IMR-90 (cell line): ENCODE results near the gene THBS4. TPM values are rescaled to one million over a fixed set of nuclear protein-coding genes. Genes with fewer than 3 reads are reported as not detected.

ENCODE experiments used
- ATAC-seq: fragments of 200-7000 bp; cut with Tn5 transposase; 2 replicates; pipeline ENCODE4 v1.9.1; 2020; ENCODE audit warnings: low read depth, mild to moderate bottlenecking, moderate library complexity
- BruUV-seq: library from RNA; stranded (reverse); fragments of 400-500 nt; replicated peaks from 2 replicates; lab custom pipeline; 2021; lab: Mats Ljungman, UMichigan
- CTCF ChIA-PET: fragments of 300-600 bp; formaldehyde crosslinking; extraction: SDS; loops from one replicate; lab custom pipeline; 2021; ENCODE audit warnings: antibody characterized with exemption; lab: Yijun Ruan, JAX
- POLR2A ChIA-PET: fragments of 300-600 bp; sonication (Branson Sonifier 250); formaldehyde crosslinking; loops from one replicate; lab custom pipeline; 2022; ENCODE audit warnings: antibody characterized with exemption; ENCODE audit not compliant: unreplicated experiment; lab: Charles Lee
- DNase-seq: peaks from one replicate; pipeline ENCODE4 v3.0.0; 2013
- H2AFZ ChIP-seq: replicated peaks from 2 replicates; pipeline ENCODE3; 2013; ENCODE audit warnings: low read length, mild to moderate bottlenecking; ENCODE audit not compliant: poor library complexity
- H2AK5ac ChIP-seq: 2 replicates; pipeline ENCODE4 v1.6.1; 2013; ENCODE audit warnings: low read depth, low read length, inconsistent platforms
- H2AK9ac ChIP-seq: replicated peaks from 2 replicates; pipeline ENCODE3; 2013; ENCODE audit warnings: mild to moderate bottlenecking, low read depth, low read length, moderate library complexity; ENCODE audit not compliant: poor library complexity
- H2BK120ac ChIP-seq: 2 replicates; pipeline ENCODE4 v1.6.1; 2013; ENCODE audit warnings: low read depth, low read length, inconsistent platforms
- H2BK15ac ChIP-seq: 3 replicates; pipeline ENCODE4 v1.6.1; 2013; ENCODE audit warnings: low read depth, low read length, inconsistent platforms
- H2BK20ac ChIP-seq: 2 replicates; pipeline ENCODE4 v1.6.1; 2013; ENCODE audit warnings: low read depth, mild to moderate bottlenecking, inconsistent platforms, low read length, moderate library complexity
- H2BK5ac ChIP-seq: 2 replicates; pipeline ENCODE4 v1.6.1; 2013; ENCODE audit warnings: mild to moderate bottlenecking, low read depth, low read length, inconsistent platforms; ENCODE audit not compliant: poor library complexity, severe bottlenecking
- H3K14ac ChIP-seq: replicated peaks from 2 replicates; pipeline ENCODE4 v1.6.1; 2013; ENCODE audit warnings: low read depth, low read length, inconsistent platforms
- H3K18ac ChIP-seq: 2 replicates; pipeline ENCODE4 v1.6.1; 2013; ENCODE audit warnings: low read depth, low read length, control low read depth
- H3K23ac ChIP-seq: 2 replicates; pipeline ENCODE4 v1.6.1; 2013; ENCODE audit warnings: low read depth, low read length, inconsistent platforms
- H3K27ac ChIP-seq: 2 replicates; pipeline ENCODE4 v1.5.1; 2013; ENCODE audit warnings: mild to moderate bottlenecking, control low read depth, low read length; ENCODE audit not compliant: insufficient read depth
- H3K27me3 ChIP-seq: 2 replicates; pipeline ENCODE4 v1.6.1; 2013; ENCODE audit warnings: low read length; ENCODE audit not compliant: control insufficient read depth, insufficient read depth
- H3K36me3 ChIP-seq: 2 replicates; pipeline ENCODE4 v1.6.1; 2013; ENCODE audit warnings: low read length, mixed read lengths; ENCODE audit not compliant: control insufficient read depth, insufficient read depth
- H3K4ac ChIP-seq: 2 replicates; pipeline ENCODE4 v1.6.1; 2013; ENCODE audit warnings: low read depth, low read length, inconsistent platforms
- H3K4me1 ChIP-seq: 2 replicates; pipeline ENCODE4 v1.6.1; 2013; ENCODE audit warnings: low read length, mixed read lengths; ENCODE audit not compliant: control insufficient read depth, insufficient read depth
- H3K4me2 ChIP-seq: 2 replicates; pipeline ENCODE4 v1.6.1; 2013; ENCODE audit warnings: low read depth, mild to moderate bottlenecking, control low read depth, low read length, moderate library complexity
- H3K4me3 ChIP-seq: 2 replicates; pipeline ENCODE4 v1.5.1; 2013; ENCODE audit warnings: low read depth, mild to moderate bottlenecking, control low read depth, low read length, moderate library complexity; ENCODE audit not compliant: insufficient read depth
- H3K56ac ChIP-seq: 2 replicates; pipeline ENCODE4 v1.6.1; 2013; ENCODE audit warnings: low read length, inconsistent platforms; ENCODE audit not compliant: insufficient read depth; ENCODE audit errors: extremely low read depth
- H3K79me1 ChIP-seq, 2 experiments: 2 replicates each; pipeline ENCODE4 v1.6.1; 2013; ENCODE audit warnings: low read length in 2 of 2, inconsistent platforms in 1 of 2, low read depth in 1 of 2
- H3K9ac ChIP-seq: 2 replicates; pipeline ENCODE4 v1.6.1; 2013; ENCODE audit warnings: low read depth, low read length, control low read depth
- H3K9me1 ChIP-seq: 2 replicates; pipeline ENCODE4 v1.6.1; 2013; ENCODE audit warnings: low read length, inconsistent platforms; ENCODE audit not compliant: insufficient read depth
- H3K9me3 ChIP-seq: 2 replicates; pipeline ENCODE4 v1.6.1; 2013; ENCODE audit warnings: low read length; ENCODE audit not compliant: control insufficient read depth, insufficient read depth
- H4K20me1 ChIP-seq: 2 replicates; pipeline ENCODE4 v1.6.1; 2013; ENCODE audit warnings: low read length, inconsistent platforms; ENCODE audit not compliant: insufficient read depth
- H4K5ac ChIP-seq: 2 replicates; pipeline ENCODE4 v1.6.1; 2013; ENCODE audit warnings: mild to moderate bottlenecking, low read depth, low read length, control low read depth
- H4K8ac ChIP-seq, 2 experiments: 2 replicates each; pipeline ENCODE4 v1.6.1; 2013; ENCODE audit warnings: low read depth in 2 of 2, low read length in 2 of 2, control low read depth in 1 of 2, inconsistent platforms in 1 of 2
- H4K91ac ChIP-seq: 2 replicates; pipeline ENCODE4 v1.6.1; 2013; ENCODE audit warnings: low read depth, low read length, inconsistent platforms; ENCODE audit not compliant: insufficient read depth
- CEBPB ChIP-seq: IDR thresholded peaks from 2 replicates; pipeline ENCODE4 v1.6.1; 2012; ENCODE audit warnings: low read depth, low read length, improper control_type of control experiment
- FOS ChIP-seq: fragments of 150-350 bp; IDR thresholded peaks from 2 replicates; pipeline ENCODE4 v1.6.1; 2016; ENCODE audit warnings: low read depth, low read length
- MAZ ChIP-seq: IDR thresholded peaks from 2 replicates; pipeline ENCODE4 v1.6.1; 2012; ENCODE audit warnings: low read depth, mild to moderate bottlenecking, low read length, improper control_type of control experiment, moderate library complexity, borderline replicate concordance
- POLR2A ChIP-seq: IDR thresholded peaks from 2 replicates; pipeline ENCODE4 v1.6.1; 2012; ENCODE audit warnings: mild to moderate bottlenecking, low read depth, low read length
- RAD21 ChIP-seq: IDR thresholded peaks from 2 replicates; pipeline ENCODE4 v1.6.1; 2012; ENCODE audit warnings: low read length, improper control_type of control experiment
- RFX5 ChIP-seq: IDR thresholded peaks from 2 replicates; pipeline ENCODE4 v1.8.0; 2012; ENCODE audit warnings: low read depth, mild to moderate bottlenecking, low read length, moderate library complexity
- WGBS, 2 experiments: methylation state at CpG; one replicate each; pipeline versions ENCODE4 v1.1.5 to v1.1.7; 2013; ENCODE audit warnings: missing lambda C conversion rate in 2 of 2; ENCODE audit not compliant: insufficient read length in 1 of 2; ENCODE audit errors: extremely low coverage in 2 of 2; 5-methylcytosine and 5-hydroxymethylcytosine counted together
- dilution Hi-C: fragments of 300-500 bp; cut with HindIII; formaldehyde crosslinking; loops from one replicate; pipeline ENCODE4 v1.14.3; 2018; ENCODE audit warnings: low sequenced_read_pairs; ENCODE audit not compliant: unreplicated experiment
- in situ Hi-C: fragments of 300-500 bp; cut with MboI; formaldehyde crosslinking; loops from 3 replicates; pipeline ENCODE4 v1.14.3; 2019; ENCODE audit warnings: low sequenced_read_pairs, inconsistent platforms, mixed read lengths
- intact Hi-C: fragments of 100-400 bp; cut with micrococcal nuclease; formaldehyde crosslinking; loops from 2 replicates; pipeline ENCODE4 v1.10.0; 2022
- polyA plus RNA-seq, 3 experiments: library from polyadenylated mRNA; depleted of rRNA; stranded (reverse); fragments of >200 nt; gene quantifications; 2 replicates each; pipeline ENCODE4 v1.2.3, GENCODE V29; 2012; ENCODE audit warnings: low replicate concordance in 1 of 3
- total RNA-seq: library from RNA; depleted of rRNA; stranded (reverse); fragments of >200 nt; gene quantifications from 2 replicates; pipeline ENCODE4 v1.2.3, GENCODE V29; 2012
- TF ChIP-seq, protein P1 (sequence below): fragments of 150-350 bp; IDR thresholded peaks from 2 replicates; pipeline ENCODE4 v1.6.1; 2016; ENCODE audit warnings: low read depth, mild to moderate bottlenecking, low read length, moderate library complexity, borderline replicate concordance
- TF ChIP-seq, protein P2 (sequence below): fragments of 150-350 bp; IDR thresholded peaks from 2 replicates; pipeline ENCODE4 v1.6.1; 2017; ENCODE audit warnings: mild to moderate bottlenecking, antibody characterized with exemption, low read length, low read depth
- TF ChIP-seq, protein P3 (sequence below): conservative IDR thresholded peaks from 2 replicates; pipeline ENCODE4 v1.5.1; 2012; ENCODE audit warnings: mild to moderate bottlenecking, low read depth, low read length, improper control_type of control experiment

THBS4 gene
- total and polyA plus RNA-seq, 2 of the 4 experiments (the other 2 are of a cell fraction): 0.90 to 0.92 TPM

DNA sequence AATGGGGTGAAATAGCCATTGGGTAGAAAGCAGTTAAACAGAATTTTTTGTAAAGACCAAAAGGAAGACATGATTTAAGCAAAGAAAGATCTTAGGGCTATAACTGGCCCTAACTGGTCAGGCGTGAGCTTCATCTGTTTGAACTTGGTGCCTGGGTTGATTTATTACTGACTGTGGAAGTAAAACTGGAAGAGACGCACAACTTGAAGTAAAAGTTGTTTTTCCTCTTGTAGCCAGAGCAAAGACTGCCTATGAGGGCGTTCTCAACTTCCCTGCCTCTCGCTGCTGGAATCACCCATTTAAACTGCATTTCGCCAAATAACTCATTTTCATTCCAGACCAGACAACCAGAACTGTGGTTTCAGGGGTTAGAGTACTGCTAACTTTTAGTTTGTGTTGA is 1.5 kb downstream of the THBS4 start:
- Histone ChIP-seq H4K20me1 (no peaks in the 10 kb centered on the region), H3K4me3 (no peak overlapping the region), H2BK5ac (no peak overlapping the region), H4K8ac (no peak overlapping the region), H3K9me1 (no peaks in the 10 kb centered on the region), H3K14ac (no peak overlapping the region), H3K23ac (no peak overlapping the region), H2AFZ (no peak overlapping the region), H4K91ac (no peak overlapping the region), H3K4me2 (no peak overlapping the region), H2AK9ac (no peak overlapping the region), H2BK20ac (no peak overlapping the region), H3K56ac (no peak overlapping the region), H3K36me3 (no peaks in the 10 kb centered on the region), H2BK120ac (no peak overlapping the region), H3K9ac (no peak overlapping the region), H3K18ac (no peak overlapping the region), H3K27me3 (peaks cover 63% of the 10 kb centered on the region), H2AK5ac (no peak overlapping the region), H4K5ac (no peak overlapping the region), H2BK15ac (no peak overlapping the region), H3K4me1 (no peaks in the 10 kb centered on the region), H3K9me3 (no peaks in the 10 kb centered on the region; the same call in 1 of the 2 replicates), H3K4ac (no peak overlapping the region), H3K79me1 (no peaks in the 10 kb centered on the region), H3K27ac (no peak overlapping the region)
- no peak for DNase-seq
- in situ Hi-C loops: no loop called here
- TF ChIP-seq POLR2A: no peak
- TF ChIP-seq, protein P1, sequence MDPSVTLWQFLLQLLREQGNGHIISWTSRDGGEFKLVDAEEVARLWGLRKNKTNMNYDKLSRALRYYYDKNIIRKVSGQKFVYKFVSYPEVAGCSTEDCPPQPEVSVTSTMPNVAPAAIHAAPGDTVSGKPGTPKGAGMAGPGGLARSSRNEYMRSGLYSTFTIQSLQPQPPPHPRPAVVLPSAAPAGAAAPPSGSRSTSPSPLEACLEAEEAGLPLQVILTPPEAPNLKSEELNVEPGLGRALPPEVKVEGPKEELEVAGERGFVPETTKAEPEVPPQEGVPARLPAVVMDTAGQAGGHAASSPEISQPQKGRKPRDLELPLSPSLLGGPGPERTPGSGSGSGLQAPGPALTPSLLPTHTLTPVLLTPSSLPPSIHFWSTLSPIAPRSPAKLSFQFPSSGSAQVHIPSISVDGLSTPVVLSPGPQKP: no peak
- TF ChIP-seq, protein P2, sequence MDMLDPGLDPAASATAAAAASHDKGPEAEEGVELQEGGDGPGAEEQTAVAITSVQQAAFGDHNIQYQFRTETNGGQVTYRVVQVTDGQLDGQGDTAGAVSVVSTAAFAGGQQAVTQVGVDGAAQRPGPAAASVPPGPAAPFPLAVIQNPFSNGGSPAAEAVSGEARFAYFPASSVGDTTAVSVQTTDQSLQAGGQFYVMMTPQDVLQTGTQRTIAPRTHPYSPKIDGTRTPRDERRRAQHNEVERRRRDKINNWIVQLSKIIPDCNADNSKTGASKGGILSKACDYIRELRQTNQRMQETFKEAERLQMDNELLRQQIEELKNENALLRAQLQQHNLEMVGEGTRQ: no peak
- no peak for TF ChIP-seq FOS
- no peak for TF ChIP-seq MAZ
- TF ChIP-seq RAD21: no peak
- TF ChIP-seq RFX5: no peak
- TF ChIP-seq, protein P3, sequence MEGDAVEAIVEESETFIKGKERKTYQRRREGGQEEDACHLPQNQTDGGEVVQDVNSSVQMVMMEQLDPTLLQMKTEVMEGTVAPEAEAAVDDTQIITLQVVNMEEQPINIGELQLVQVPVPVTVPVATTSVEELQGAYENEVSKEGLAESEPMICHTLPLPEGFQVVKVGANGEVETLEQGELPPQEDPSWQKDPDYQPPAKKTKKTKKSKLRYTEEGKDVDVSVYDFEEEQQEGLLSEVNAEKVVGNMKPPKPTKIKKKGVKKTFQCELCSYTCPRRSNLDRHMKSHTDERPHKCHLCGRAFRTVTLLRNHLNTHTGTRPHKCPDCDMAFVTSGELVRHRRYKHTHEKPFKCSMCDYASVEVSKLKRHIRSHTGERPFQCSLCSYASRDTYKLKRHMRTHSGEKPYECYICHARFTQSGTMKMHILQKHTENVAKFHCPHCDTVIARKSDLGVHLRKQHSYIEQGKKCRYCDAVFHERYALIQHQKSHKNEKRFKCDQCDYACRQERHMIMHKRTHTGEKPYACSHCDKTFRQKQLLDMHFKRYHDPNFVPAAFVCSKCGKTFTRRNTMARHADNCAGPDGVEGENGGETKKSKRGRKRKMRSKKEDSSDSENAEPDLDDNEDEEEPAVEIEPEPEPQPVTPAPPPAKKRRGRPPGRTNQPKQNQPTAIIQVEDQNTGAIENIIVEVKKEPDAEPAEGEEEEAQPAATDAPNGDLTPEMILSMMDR: no peak
- TF ChIP-seq CEBPB: no peak
- no TSS peak for BruUV-seq
- WGBS, 2 experiments: no CpG with 5 or more reads among the region's 5 CpGs
- POLR2A ChIA-PET: no interaction called here
- CTCF ChIA-PET: interaction anchor here (0.6 kb wide), 1 partner anchor 202 kb away, joined by 4 read pairs; no protein-coding TSS in a partner anchor
- dilution Hi-C loops: no loop called here
- ATAC-seq: no peak
- intact Hi-C loops: no loop called here
